ENCODE results near the gene LRRC4C. TPM values are rescaled to one million over a fixed set of nuclear protein-coding genes. Genes with fewer than 3 reads are reported as not detected.

Gene LRRC4C
- total RNA-seq, 1 donor from 2014 or later: 0.64 TPM

DNA sequence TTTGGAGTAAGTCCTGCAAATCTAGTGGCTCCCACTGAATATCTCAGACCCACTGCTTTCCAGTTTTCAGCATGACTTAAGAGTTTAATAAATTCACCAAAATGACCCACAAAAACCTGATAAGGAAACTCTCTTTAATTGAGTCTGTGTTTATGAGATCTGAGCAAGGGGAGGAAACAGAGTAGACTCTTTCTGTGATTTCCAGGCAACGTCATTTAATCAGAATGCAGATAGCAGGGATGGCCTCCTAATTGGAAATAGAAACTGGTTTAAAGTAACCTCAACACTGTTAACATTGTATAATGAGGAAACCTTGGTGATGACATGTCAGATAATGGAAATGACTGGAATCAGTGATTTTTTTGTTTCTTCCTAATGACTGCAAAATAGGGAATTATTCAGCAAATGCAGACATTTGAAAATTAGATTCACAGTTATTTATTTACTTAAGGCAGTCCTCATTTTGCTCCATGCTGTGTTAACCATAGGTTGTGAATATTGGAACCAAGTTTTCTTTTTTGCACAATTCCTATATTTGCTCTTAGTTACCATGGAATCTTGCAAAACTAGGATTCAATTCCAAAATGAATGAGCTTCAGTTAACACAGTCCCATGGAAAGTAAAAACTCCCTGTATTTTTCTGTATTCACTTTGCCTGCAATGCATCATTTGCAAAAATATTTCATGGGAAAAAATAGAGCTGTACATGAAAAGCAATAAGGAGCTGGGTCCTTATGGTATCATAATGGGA lies 1324.5 kb downstream of the LRRC4C start:
- no peaks in the 10 kb centered on the region for H3K27me3 Mint-ChIP-seq (ENCODE audit: unreplicated experiment)
- H3K4me3 Mint-ChIP-seq (ENCODE audit: unreplicated experiment): no peak overlapping the region
- DNase-seq: no peak
- no peak overlapping the region for H3K27ac Mint-ChIP-seq (ENCODE audit: unreplicated experiment)
- H3K4me1 Mint-ChIP-seq (ENCODE audit: low read depth, unreplicated experiment): no peaks in the 10 kb centered on the region
- no peaks in the 10 kb centered on the region for H3K9me3 Mint-ChIP-seq (ENCODE audit: unreplicated experiment)
- H3K36me3 Mint-ChIP-seq (ENCODE audit: unreplicated experiment): no peaks in the 10 kb centered on the region
- TF ChIP-seq, protein P1, sequence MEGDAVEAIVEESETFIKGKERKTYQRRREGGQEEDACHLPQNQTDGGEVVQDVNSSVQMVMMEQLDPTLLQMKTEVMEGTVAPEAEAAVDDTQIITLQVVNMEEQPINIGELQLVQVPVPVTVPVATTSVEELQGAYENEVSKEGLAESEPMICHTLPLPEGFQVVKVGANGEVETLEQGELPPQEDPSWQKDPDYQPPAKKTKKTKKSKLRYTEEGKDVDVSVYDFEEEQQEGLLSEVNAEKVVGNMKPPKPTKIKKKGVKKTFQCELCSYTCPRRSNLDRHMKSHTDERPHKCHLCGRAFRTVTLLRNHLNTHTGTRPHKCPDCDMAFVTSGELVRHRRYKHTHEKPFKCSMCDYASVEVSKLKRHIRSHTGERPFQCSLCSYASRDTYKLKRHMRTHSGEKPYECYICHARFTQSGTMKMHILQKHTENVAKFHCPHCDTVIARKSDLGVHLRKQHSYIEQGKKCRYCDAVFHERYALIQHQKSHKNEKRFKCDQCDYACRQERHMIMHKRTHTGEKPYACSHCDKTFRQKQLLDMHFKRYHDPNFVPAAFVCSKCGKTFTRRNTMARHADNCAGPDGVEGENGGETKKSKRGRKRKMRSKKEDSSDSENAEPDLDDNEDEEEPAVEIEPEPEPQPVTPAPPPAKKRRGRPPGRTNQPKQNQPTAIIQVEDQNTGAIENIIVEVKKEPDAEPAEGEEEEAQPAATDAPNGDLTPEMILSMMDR (IDR thresholded peaks at IDR 0.05; ENCODE audit: partially characterized antibody, unreplicated experiment): no peak

DNA sequence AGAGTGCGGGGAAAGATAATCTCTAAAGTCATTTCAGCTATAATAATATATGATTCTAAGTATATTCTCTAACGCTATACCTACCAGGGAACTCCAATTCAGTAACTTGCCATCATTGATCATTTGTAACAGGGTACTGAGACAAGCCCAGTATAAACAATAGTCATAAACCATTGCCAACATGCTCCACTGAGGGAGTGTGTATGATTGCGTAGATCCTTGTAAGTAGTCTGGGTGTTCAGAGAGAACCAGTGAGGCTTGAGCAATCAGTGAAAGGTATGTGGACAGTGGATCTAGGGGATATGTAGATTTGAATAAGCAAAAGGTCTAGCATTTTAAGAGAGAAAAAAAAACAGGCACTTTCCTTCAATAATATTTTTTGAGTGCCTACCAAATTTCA lies 1326.0 kb downstream of the LRRC4C start:
- no peaks in the 10 kb centered on the region for H3K36me3 Mint-ChIP-seq (ENCODE audit: unreplicated experiment)
- no peak for DNase-seq
- no peaks in the 10 kb centered on the region for H3K4me1 Mint-ChIP-seq (ENCODE audit: low read depth, unreplicated experiment)
- H3K9me3 Mint-ChIP-seq (ENCODE audit: unreplicated experiment): no peaks in the 10 kb centered on the region
- H3K4me3 Mint-ChIP-seq (ENCODE audit: unreplicated experiment): no peak overlapping the region
- no peak overlapping the region for H3K27ac Mint-ChIP-seq (ENCODE audit: unreplicated experiment)
- no peaks in the 10 kb centered on the region for H3K27me3 Mint-ChIP-seq (ENCODE audit: unreplicated experiment)
- TF ChIP-seq, protein P1 (IDR thresholded peaks at IDR 0.05; ENCODE audit: partially characterized antibody, unreplicated experiment): no peak

DNA sequence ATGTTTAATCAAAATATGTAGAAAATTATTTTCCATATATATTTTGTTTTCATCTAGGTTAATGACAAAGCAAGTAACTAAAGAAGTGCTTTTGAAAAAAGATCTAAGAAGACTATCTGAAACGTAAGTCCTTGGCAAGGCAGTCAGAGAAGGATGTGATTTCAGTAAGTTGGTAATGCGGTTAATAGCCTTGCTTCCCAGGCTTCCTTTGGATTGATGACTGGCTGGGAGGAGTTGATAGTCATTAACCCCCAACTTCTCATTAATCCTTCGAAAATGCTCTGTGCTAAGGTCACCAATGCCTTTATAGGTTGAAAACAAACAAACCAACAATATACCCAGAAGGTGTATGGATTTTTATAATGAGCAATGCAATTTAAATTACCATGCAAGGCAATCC lies 1326.5 kb downstream of the LRRC4C start:
- TF ChIP-seq, protein P1 (IDR thresholded peaks at IDR 0.05; ENCODE audit: partially characterized antibody, unreplicated experiment): no peak
- H3K27me3 Mint-ChIP-seq (ENCODE audit: unreplicated experiment): no peaks in the 10 kb centered on the region
- H3K9me3 Mint-ChIP-seq (ENCODE audit: unreplicated experiment): no peaks in the 10 kb centered on the region
- no peak overlapping the region for H3K27ac Mint-ChIP-seq (ENCODE audit: unreplicated experiment)
- H3K36me3 Mint-ChIP-seq (ENCODE audit: unreplicated experiment): no peaks in the 10 kb centered on the region
- H3K4me3 Mint-ChIP-seq (ENCODE audit: unreplicated experiment): no peak overlapping the region
- H3K4me1 Mint-ChIP-seq (ENCODE audit: low read depth, unreplicated experiment): no peaks in the 10 kb centered on the region
- DNase-seq: no peak

DNA sequence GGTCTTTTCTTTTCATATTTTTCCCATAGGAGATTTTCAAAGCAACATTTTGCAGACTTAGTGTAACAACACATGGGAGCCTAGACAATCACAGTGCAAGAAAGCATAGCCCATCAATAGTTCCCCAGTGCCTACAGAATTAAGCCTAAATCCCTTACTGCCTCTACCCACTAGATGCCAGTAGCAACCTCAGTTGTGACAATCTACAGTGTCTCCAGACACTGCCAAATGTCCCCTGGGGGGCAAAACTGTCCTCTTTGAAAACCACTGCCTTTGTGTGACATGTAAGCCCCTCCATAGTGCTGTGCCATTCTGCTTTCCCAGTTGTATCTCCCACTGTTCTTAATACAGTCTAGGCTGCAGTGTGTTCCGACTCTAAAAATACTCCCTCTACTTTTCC lies 1329.0 kb downstream of the LRRC4C start:
- Mint-ChIP-seq H3K9me3 (ENCODE audit: unreplicated experiment) (no peaks in the 10 kb centered on the region), H3K36me3 (ENCODE audit: unreplicated experiment) (no peaks in the 10 kb centered on the region), H3K27ac (ENCODE audit: unreplicated experiment) (no peak overlapping the region), H3K27me3 (ENCODE audit: unreplicated experiment) (no peaks in the 10 kb centered on the region), H3K4me3 (ENCODE audit: unreplicated experiment) (no peak overlapping the region), H3K4me1 (ENCODE audit: low read depth, unreplicated experiment) (no peaks in the 10 kb centered on the region)
- TF ChIP-seq, protein P1 (IDR thresholded peaks at IDR 0.05; ENCODE audit: partially characterized antibody, unreplicated experiment): no peak
- no peak for DNase-seq

DNA sequence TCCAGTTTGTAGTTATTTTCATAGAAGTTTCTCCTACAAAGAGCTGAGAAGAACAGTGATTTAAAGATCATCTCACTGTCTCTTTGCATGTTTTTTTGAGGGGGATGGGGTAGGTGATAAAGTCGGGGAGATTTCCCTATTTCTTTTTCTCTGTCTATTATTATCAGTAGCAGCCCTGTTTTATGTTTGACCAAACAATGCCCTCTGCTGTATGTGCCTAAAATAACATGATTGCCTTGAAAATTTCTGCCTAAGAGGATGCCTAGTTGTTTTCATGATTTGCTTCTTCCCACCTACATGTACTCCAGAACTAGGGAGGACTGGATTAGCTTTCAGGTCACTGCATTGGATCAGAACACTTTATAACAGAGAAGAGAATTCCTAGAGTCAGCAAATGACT lies 1330.2 kb downstream of the LRRC4C start:
- Mint-ChIP-seq H3K27me3 (ENCODE audit: unreplicated experiment) (no peaks in the 10 kb centered on the region), H3K36me3 (ENCODE audit: unreplicated experiment) (no peaks in the 10 kb centered on the region), H3K4me1 (ENCODE audit: low read depth, unreplicated experiment) (no peaks in the 10 kb centered on the region), H3K27ac (ENCODE audit: unreplicated experiment) (no peak overlapping the region), H3K4me3 (ENCODE audit: unreplicated experiment) (no peak overlapping the region), H3K9me3 (ENCODE audit: unreplicated experiment) (no peaks in the 10 kb centered on the region)
- TF ChIP-seq, protein P1 (IDR thresholded peaks at IDR 0.05; ENCODE audit: partially characterized antibody, unreplicated experiment): peak; percentile 38
- no peak for DNase-seq
